Activated CD8-positive, alpha-beta T cell treated with anti-CD3 and anti-CD28 coated beads for 36 hours (primary cell): ENCODE results near the gene UNC13B. TPM values are rescaled to one million over a fixed set of nuclear protein-coding genes. Genes with fewer than 3 reads are reported as not detected.

ENCODE experiments used
- ATAC-seq: fragments of 200-7000 bp; cut with Tn5 transposase; one replicate; pipeline ENCODE4 v1.10.0; 2021; ENCODE audit warnings: mild to moderate bottlenecking, moderate library complexity
- CTCF ChIA-PET: fragments of 350-600 bp; sonication (Branson Sonifier 250); formaldehyde crosslinking; loops from one replicate; lab custom pipeline; 2021; ENCODE audit warnings: antibody characterized with exemption; lab: Charles Lee
- POLR2A ChIA-PET: fragments of 350-600 bp; sonication (Branson Sonifier 250); formaldehyde crosslinking; loops from one replicate; lab custom pipeline; 2021; ENCODE audit warnings: antibody characterized with exemption; lab: Charles Lee
- DNase-seq: peaks from one replicate; pipeline ENCODE4 v3.0.0-alpha.2; 2020
- H3K27ac Mint-ChIP-seq: one replicate; pipeline ENCODE4 v1.8.0; 2021; ENCODE audit warnings: mild to moderate bottlenecking, mixed read lengths
- H3K27me3 Mint-ChIP-seq: one replicate; pipeline ENCODE4 v1.8.0; 2021; ENCODE audit warnings: mixed read lengths
- H3K36me3 Mint-ChIP-seq: one replicate; pipeline ENCODE4 v1.8.0; 2021; ENCODE audit warnings: low read depth, mixed read lengths
- H3K4me1 Mint-ChIP-seq: one replicate; pipeline ENCODE4 v1.8.0; 2021; ENCODE audit warnings: low read depth, mixed read lengths
- H3K4me3 Mint-ChIP-seq: one replicate; pipeline ENCODE4 v1.8.0; 2021; ENCODE audit warnings: mild to moderate bottlenecking, moderate library complexity, mixed read lengths
- H3K9me3 Mint-ChIP-seq: one replicate; pipeline ENCODE4 v1.8.0; 2021; ENCODE audit warnings: mixed read lengths
- intact Hi-C: fragments of 100-400 bp; cut with micrococcal nuclease; formaldehyde crosslinking; loops from one replicate; pipeline ENCODE4 v1.10.0; 2022
- total RNA-seq, 2 experiments: library from RNA; stranded (reverse); gene quantifications; one replicate each; pipeline ENCODE4 v1.2.3, GENCODE V29; 2021
- TF ChIP-seq, protein P1 (sequence below): fragments of 200-600 bp; IDR thresholded peaks from one replicate; pipeline ENCODE4 v1.8.0; 2022; ENCODE audit warnings: antibody characterized with exemption, mild to moderate bottlenecking

The UNC13B gene
- total RNA-seq, 2 experiments from 2014 or later, result 1.3 to 1.9 TPM

DNA sequence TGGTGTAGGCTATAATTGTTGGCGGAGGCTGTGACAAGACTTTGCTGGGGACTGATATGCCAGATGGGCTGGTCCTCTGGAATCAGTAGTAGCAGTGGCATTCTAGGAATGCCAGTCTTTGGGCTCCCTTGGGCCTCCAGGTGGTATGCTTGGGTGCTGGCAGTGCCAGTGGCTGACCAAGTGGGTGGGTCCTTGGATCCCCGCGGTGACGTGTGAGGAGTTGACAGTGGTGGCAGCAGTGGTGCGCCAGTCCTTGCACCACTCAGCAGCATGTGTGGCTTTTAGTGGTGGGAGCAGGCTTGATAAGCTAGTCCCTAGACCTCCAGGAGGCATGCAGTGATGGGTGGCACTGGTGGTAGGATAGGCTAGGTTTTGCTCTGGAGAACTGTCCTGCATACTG lies 63.9 kb downstream of the UNC13B start:
- CTCF ChIA-PET, result no interaction called here
- H3K27ac Mint-ChIP-seq, result no peak overlapping the region
- peaks cover 4% of the 10 kb centered on the region for H3K27me3 Mint-ChIP-seq

GRCh38 chr9:35226651-35227050 lies 64.8 kb downstream of the UNC13B start:
- ChIA-PET CTCF (no interaction called here), POLR2A (no interaction called here)
- no peaks in the 10 kb centered on the region for H3K36me3 Mint-ChIP-seq
- DNase-seq (no peak), ATAC-seq (no peak)
- TF ChIP-seq, protein P1, sequence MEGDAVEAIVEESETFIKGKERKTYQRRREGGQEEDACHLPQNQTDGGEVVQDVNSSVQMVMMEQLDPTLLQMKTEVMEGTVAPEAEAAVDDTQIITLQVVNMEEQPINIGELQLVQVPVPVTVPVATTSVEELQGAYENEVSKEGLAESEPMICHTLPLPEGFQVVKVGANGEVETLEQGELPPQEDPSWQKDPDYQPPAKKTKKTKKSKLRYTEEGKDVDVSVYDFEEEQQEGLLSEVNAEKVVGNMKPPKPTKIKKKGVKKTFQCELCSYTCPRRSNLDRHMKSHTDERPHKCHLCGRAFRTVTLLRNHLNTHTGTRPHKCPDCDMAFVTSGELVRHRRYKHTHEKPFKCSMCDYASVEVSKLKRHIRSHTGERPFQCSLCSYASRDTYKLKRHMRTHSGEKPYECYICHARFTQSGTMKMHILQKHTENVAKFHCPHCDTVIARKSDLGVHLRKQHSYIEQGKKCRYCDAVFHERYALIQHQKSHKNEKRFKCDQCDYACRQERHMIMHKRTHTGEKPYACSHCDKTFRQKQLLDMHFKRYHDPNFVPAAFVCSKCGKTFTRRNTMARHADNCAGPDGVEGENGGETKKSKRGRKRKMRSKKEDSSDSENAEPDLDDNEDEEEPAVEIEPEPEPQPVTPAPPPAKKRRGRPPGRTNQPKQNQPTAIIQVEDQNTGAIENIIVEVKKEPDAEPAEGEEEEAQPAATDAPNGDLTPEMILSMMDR, result no peak
- peaks cover 4% of the 10 kb centered on the region for H3K27me3 Mint-ChIP-seq
- no peak overlapping the region for H3K27ac Mint-ChIP-seq
- intact Hi-C loops, result no loop called here
- peaks cover 3% of the 10 kb centered on the region for H3K9me3 Mint-ChIP-seq
- no peaks in the 10 kb centered on the region for H3K4me1 Mint-ChIP-seq
- no peak overlapping the region for H3K4me3 Mint-ChIP-seq

More for the DNA sequence above, 63.9 kb downstream of the UNC13B start:
- Mint-ChIP-seq H3K4me3 (no peak overlapping the region), H3K36me3 (no peaks in the 10 kb centered on the region), H3K4me1 (no peaks in the 10 kb centered on the region), H3K9me3 (peaks cover 3% of the 10 kb centered on the region)
- TF ChIP-seq, protein P1, result no peak
- intact Hi-C loops, result no loop called here
- DNase-seq (no peak), ATAC-seq (no peak)
- POLR2A ChIA-PET, result no interaction called here

- H3K36me3 Mint-ChIP-seq, result no peaks in the 10 kb centered on the region
- peaks cover 5% of the 10 kb centered on the region for H3K27me3 Mint-ChIP-seq
- intact Hi-C loops, result no loop called here
- no peak for DNase-seq
- H3K27ac Mint-ChIP-seq, result no peak overlapping the region
- ChIA-PET CTCF (no interaction called here), POLR2A (no interaction called here)
- H3K4me1 Mint-ChIP-seq, result no peaks in the 10 kb centered on the region
- H3K9me3 Mint-ChIP-seq, result peaks cover 3% of the 10 kb centered on the region
- ATAC-seq, result no peak
- no peak overlapping the region for H3K4me3 Mint-ChIP-seq
- TF ChIP-seq, protein P1, result no peak
Observed at GRCh38 chr9:35227284-35227683, 65.5 kb downstream of the UNC13B start.

- Mint-ChIP-seq H3K4me1 (no peaks in the 10 kb centered on the region), H3K36me3 (no peaks in the 10 kb centered on the region), H3K4me3 (no peak overlapping the region), H3K27me3 (peaks cover 8% of the 10 kb centered on the region), H3K9me3 (no peaks in the 10 kb centered on the region), H3K27ac (no peak overlapping the region)
- TF ChIP-seq, protein P1, result no peak
- ChIA-PET POLR2A (no interaction called here), CTCF (interaction anchor here (0.8 kb wide), 1 partner anchor 30 kb away, joined by 3 read pairs; no protein-coding TSS in a partner anchor)
- no peak for ATAC-seq
- DNase-seq, result no peak
- intact Hi-C loops, result no loop called here
Observed at GRCh38 chr9:35229066-35229778, 67.4 kb downstream of the UNC13B start.

DNA sequence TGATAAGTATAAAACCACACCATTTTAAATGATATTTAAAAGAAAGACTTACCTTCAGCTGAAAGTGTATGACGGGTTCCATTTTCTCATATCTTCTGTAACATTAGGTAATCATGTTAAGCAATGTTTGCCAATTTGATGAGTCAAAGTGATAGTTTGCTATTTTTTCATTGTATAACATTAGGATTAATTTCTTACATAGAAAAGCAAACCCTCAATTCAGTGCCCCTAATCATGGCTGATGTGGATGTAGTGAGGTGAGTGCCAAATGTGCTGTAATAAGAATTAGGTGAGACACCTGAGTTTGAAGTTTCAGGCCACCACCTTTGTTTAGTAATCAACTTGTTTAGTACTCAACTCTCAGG lies 68.0 kb downstream of the UNC13B start:
- Mint-ChIP-seq H3K27me3 (peaks cover 8% of the 10 kb centered on the region), H3K4me1 (no peaks in the 10 kb centered on the region), H3K27ac (no peak overlapping the region), H3K36me3 (no peaks in the 10 kb centered on the region), H3K9me3 (no peaks in the 10 kb centered on the region), H3K4me3 (no peak overlapping the region)
- ATAC-seq (no peak), DNase-seq (no peak)
- POLR2A ChIA-PET, result no interaction called here
- TF ChIP-seq, protein P1, result no peak
- intact Hi-C loops, result no loop called here
- CTCF ChIA-PET, result interaction anchor here (0.8 kb wide), 1 partner anchor 29 kb away, joined by 3 read pairs; no protein-coding TSS in a partner anchor
